HG03521 (cell line): ENCODE measurements around the gene ISL1.

Experiments
- ATAC-seq: cut with Tn5 transposase; IDR thresholded peaks from one replicate; pipeline ENCODE4 v1.9.1; 2021; ENCODE audit warnings: mild to moderate bottlenecking, moderate library complexity; ENCODE audit not compliant: unreplicated experiment

The ISL1 gene

DNA sequence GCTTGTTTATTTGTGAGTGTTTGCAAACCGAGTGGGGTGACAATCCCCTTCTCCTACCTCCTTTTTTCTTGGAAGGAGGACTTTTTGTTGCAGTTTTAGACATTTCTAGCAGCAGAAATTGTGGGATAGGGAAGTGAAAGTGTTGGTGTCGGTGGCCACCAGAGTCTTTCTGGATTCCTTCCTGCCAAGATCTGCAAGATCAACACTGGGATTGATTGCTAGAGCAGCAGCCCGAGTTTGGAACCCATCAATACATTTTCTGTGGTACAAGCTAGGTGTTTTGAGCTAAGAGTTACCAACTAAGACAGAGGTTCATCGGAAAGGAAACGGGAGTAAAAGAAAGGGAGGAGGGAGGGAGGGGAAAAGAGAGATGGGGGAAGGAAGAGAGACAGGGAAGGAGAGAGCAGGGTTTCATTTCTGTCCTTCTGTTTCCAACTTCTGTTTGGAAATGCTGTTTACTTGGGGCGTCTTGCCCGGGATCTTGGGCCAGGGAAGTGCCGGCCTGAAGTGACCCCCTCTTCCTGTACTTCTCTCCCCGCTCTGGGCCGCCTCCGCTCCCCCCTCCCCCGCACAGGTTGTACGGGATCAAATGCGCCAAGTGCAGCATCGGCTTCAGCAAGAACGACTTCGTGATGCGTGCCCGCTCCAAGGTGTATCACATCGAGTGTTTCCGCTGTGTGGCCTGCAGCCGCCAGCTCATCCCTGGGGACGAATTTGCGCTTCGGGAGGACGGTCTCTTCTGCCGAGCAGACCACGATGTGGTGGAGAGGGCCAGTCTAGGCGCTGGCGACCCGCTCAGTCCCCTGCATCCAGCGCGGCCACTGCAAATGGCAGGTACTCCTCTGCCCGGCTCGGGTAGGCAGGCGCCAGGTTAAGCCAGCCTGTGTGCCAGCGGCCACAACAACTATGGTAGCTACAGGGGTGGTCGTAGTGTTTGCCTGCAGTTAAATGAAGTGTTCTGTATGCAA, 4.0 kb downstream of the ISL1 start:
- ATAC-seq: no peak

DNA sequence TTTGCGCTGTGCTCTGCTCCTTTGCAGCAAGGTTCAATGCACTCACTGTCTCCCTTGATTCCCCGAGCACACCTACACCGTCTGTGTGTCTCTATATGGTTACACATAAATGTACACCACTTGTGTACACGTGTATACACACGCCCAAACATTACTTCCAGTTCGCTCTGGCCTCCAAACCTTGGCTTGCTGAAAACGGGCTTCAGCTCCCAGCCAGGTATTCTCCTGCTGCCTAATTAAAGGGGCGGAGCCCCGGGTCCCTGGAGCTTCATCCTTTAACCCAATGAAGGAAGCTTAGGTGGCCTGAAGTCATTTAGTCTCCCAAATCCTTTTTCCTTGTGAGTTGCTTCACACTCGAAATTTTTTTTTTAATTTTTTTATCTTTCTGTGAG, 4.6 kb downstream of the ISL1 start:
- ATAC-seq: no peak

DNA sequence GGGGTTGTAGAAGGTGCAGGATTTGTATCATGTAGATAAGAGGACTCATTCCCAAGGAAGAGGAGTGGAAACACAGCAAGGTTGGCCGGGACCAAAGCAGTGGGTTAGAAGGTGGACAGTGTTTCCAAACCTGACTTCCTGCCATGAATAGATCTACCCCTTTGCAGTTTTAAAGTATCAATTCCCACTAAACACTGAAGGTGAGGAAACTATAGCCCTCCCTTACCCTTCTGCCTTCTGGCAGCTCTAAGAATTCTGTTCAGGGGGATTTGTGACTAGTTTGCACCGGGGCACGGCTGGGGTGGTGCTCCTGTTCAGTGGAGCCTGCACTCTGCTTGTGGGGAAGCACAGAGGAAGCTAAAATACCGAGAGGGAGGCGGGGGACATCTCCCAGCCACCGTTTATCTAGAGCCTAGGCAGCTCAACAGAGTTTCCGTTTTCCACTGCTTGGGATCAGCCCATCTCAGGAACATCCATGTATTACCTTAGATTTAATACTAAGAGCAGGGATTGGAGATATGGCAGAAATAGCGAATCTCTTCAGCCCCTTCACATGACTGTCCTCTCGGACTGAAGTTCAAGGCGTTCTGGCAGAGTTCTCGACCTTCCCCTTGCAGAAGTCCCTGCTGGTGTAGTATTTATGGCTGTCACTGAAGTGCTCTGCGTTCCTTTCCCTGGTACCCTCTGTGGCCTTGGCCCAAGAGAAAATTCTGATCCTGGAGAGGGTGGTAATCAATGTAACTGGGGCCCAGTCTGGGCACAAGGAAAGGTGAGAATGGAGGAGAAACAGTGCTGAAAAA, 5.4 kb downstream of the ISL1 start:
- ATAC-seq: no peak

DNA sequence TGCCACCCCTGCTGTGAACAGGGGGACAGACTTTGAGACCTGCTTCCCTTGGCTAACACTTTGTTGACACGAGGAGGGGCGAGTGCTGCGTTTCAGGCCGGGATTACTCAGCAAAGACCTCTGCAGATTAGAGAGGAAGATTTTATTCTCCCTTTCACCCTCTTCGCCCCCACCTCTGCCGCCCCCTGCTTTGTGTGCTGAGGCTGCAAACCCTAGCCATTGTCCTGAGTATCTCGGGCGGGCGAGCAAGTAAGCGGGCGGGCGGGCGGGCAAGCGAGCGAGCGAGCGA, 6.0 kb downstream of the ISL1 start:
- no peak for ATAC-seq

DNA sequence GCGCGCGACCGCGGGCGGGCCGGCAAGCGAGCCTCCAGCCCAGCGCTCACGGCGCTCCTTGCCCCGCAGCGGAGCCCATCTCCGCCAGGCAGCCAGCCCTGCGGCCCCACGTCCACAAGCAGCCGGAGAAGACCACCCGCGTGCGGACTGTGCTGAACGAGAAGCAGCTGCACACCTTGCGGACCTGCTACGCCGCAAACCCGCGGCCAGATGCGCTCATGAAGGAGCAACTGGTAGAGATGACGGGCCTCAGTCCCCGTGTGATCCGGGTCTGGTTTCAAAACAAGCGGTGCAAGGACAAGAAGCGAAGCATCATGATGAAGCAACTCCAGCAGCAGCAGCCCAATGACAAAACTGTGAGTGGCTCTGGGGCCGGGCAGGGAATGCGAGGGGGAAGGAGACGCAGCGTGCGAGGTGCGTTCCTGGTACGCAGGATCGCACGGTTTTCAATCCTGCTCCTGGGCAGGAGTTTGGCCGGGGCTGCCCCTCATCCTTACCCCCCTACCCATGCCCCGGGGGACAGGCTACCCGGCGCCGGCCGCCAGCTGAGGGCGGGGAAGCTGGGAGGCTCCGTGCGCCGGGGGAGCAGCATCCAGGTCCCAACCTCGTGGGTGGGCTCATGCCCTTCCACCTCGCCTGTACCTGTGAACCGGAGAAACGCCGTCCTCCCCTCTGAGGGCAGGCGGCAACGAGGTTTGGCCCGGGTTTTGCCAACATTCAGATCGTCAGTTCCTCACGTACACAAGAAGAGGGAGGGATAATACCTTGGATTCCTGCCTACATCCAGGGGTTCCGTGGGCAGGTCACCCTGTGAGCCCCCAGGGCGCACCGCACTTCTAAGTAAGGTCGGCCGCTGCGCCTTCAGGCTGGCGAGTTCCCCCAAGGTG, 6.6 kb downstream of the ISL1 start:
- no peak for ATAC-seq

DNA sequence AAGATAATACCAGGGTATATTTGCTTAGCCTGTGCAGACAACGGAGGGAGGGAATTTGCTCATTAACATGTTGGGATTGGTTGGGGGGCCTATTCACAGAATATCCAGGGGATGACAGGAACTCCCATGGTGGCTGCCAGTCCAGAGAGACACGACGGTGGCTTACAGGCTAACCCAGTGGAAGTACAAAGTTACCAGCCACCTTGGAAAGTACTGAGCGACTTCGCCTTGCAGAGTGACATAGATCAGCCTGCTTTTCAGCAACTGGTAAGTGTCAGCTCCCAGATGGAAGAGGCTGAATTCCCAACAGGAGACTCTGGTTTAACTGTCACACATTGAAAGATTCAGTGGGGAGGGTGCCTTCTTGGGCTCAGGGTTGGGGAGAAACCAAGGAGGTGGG, 7.9 kb downstream of the ISL1 start:
- no peak for ATAC-seq

DNA sequence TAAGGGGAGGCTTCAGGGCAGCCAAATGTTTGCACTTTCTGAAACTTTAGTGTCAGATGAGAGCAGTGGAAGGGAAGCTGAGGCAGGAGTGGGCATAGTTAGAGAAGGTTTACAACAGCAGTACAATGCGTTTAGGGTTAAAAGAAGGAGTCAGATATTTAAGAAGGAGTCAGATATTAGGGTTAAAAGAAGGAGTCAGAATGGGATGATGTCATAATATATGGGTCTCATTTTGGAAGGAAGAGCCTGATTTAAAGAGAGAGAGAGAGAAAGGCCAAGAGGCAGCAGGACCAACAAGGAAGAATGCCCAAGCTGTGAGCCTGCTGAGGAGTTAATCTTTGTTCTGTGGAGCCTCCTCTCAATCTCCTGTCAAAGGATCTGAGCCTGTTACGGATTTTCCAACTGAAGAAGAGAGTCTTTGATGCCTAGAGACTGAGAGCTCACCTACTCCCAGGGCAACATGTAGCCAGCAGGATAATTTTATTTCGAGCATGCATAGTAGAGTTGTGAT, 9.5 kb downstream of the ISL1 start:
- no peak for ATAC-seq

DNA sequence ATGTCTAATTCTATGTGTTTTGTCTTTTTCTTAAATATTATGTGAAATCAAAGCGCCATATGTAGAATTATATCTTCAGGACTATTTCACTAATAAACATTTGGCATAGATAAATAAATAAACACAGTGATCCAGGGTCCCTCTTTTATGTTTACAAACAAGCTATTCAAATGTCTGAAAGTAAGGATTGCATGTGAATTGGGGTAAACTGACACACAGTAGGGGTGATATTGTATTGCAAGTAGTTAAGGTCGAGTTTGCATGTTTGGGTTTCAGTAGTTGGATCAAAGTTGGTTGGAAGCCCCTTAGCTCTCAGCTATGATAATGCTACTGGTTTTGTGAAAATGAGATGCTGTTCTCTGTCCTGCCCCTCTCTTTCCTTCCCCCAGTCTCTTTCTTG, 11.4 kb downstream of the ISL1 start:
- no peak for ATAC-seq

DNA sequence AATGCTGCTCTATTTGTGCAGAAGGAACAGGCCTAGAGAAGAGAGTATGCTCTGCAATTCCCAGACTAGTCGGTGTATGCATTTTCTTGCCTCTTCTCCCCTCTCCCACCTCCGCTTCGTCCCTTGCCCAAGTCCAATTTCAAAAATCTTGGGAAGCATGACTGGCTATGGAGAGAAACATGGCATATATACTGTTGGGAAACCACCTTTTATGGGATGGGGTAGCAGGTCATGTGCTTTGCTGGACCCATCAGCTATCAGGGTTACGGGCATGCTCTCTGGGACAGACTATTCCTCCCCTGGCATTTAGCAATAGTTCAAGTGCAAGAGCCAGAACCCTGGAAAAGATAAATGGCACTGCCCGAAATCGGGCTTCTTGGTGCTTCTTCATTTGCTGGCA, 12.0 kb downstream of the ISL1 start:
- ATAC-seq: no peak

DNA sequence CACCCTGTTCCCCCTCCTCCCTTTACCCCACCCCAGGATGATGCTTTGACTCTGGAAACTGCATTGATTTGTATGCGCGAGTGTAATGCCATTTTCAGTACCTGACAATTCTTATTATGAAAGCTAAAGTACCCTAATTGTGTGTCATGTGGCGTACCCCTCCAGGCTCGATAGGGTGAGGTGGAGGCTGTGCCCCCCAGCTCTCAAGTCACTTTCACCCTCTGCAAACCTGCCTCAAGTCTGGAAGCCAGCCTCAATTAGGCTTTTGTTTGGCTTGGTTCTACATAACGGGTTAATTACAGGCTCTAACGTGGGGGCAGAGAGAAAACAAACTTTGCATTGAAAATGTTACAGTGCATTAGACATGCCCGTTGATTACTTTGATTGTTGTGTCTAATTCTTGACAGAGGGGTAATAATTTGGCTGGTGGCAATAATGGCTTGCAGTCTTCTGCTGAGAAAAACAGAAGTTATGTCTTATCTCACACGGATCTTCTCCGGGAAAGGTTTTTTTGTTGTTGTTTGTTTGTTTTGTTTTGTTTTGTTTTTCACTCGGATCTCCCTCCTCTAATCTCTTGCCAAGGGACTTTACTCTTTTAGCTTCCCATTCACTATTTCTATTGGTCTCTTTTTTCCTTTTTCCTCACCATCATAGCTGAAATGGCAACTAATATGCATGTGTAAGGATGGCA, 12.6 kb downstream of the ISL1 start:
- no peak for ATAC-seq

DNA sequence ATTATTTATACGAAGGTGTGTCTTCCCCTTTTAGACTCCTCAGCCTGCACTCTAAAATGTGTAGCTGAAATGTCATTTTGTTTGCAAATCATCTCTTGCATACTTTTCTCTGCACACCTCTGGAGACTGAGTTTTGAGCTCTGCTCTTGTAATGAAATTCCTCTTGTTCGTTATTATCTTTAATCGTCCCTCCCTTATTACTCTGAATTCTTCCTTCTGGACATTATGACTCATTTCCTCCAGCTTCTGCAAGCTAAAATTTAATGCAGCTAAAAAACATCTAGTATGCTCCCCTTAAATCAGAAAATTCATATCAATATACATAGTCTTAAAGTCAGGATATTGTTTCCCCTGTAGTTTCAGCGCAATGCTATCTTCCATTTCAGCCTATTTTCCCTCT, 13.5 kb downstream of the ISL1 start:
- no peak for ATAC-seq

DNA sequence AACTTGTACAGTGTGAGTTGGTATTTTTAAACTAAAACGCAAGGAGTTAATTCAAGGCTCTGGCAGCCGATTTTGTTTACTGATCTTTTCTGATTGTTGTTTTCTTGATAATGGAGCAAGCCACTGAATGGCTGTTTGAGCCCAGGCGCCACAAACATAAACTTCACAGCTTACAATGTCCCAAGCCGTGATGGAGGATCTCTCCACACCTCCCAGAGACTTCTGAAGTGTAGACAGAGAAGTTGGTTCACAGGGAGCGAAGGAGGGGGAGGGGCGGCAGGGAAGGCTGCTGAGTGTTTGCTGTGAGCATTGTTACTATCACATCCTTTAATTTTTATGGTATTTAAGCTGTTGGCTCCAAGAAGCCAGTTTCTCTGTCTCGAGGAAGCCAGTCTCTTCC, 14.7 kb downstream of the ISL1 start:
- no peak for ATAC-seq

DNA sequence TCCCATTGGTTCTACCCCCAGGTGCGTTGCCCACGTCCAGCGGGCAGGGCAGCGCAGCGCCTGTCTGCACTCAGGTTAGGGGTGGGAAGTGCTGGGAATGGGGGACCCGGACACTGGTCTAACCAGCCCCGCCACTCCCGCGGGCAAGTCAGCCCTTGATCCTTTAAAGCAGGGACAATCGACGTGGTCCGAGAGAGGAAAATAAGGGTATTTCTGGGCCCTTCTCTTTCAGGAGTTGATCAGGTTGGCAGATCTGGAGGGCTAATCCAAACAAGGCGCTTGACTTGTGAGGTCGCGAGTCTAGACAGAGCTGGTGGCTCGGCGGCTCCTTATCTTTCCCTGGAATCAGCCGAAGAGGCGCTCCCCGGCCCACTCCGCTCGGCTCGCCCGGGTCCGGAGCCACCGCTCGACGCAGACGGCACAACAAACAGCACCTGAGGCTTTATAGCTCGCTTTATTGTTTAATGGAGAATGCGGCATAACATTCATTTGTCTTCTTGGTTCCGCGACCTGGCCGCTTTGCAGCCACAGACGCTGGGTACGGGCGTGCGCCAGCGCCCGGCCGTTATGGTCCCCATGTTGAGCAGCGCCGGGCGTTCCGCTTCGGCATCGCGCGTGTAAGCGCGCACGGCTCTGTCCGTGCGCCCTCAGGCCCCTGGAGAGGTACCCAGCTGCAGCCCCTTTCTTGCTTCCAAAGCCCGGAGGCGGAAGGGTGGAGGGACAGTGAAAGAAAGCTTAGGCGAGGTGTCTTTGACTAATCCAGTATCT, 15.8 kb downstream of the ISL1 start:
- ATAC-seq: no peak

DNA sequence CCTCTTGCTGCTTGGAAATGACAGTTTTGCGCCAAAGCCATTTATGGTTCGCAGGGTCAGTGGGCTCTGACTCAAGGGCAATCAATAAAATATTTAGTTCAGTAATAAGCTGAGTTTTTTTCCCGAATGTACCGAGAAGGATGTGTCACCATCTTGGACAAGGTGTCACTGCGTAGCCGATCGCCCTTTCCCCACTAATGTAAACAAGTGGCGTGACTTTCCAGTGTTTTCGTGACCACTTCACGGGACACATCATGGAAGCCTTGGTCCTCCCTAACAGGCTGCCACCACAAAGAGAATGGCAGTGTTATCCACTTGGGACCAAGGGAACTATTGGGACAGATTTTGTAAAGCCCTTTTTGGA, 16.4 kb downstream of the ISL1 start:
- ATAC-seq: no peak

DNA sequence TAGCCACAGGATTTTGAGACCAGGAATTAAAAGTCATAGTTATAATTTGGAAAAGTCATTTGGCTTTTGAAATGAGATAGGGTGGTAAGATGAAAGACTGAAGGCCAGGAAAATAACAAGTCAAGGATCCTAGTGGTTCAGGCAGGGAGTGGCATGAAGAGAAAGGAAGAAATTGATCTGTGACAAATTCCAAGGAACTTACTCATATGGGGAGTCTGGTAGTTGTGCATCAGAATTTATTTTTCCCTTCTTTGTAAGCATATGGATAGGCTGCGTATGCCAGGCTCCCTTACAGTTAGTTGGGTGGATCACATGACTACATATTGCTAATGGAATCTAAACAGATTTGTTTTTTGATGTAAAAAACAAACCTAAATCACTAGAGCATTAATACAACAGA, 21.0 kb downstream of the ISL1 start:
- no peak for ATAC-seq

DNA sequence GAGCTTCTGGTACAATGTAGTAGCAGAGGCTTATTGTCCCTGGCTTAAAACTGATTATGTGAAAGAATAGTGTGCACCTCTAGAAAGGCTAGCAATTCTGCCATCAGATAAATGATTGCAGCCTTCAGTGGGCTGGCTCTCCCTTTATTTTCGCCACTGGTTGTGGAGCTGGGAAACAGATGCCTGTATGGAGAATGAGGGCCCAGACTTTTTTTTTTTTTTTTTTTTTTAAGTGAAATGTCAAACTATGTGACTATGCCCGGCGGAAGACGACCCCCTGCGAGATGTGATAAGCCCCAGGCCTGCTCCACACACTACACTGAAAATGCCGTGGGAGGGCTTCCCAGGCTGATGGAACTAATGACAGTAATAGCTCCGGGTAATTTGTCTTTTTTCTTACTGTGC, 28.7 kb downstream of the ISL1 start:
- no peak for ATAC-seq

DNA sequence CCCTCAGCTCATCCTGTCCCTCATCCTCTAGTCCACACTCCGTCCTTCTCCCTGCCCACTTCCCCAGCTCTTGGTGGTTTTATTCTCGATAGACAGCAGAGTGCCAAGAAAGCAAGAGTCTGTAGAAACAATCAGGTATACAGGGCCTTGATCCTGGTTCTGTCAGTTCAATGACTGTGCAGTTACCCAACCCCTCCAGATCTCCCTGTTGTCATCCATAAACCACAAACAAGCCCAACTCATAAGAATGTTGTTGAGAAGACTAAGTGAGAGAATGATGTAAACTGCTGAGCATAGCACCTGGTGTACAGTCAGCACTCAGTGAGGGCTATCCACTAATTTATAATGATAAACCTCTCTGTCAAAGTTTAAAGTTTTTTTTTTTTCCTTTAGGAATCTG, 31.3 kb downstream of the ISL1 start:
- no peak for ATAC-seq

DNA sequence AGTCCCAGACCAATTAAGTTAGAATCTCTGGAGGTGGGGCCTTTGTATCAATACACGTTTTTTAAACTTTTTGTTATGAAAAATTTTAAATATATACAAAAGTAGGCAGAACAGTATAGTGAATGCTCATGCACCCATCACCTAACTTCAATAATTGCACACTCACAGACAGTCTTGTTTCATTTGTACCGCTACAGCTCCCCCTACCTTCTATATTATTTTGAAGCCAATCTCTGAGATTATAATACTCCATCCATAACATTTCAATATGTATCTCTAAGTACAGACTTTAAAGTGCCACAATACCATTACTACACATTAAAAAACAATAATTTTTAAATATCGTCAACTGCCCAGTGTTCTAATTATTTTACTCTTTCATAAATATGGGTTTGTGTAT, 32.9 kb downstream of the ISL1 start:
- no peak for ATAC-seq

DNA sequence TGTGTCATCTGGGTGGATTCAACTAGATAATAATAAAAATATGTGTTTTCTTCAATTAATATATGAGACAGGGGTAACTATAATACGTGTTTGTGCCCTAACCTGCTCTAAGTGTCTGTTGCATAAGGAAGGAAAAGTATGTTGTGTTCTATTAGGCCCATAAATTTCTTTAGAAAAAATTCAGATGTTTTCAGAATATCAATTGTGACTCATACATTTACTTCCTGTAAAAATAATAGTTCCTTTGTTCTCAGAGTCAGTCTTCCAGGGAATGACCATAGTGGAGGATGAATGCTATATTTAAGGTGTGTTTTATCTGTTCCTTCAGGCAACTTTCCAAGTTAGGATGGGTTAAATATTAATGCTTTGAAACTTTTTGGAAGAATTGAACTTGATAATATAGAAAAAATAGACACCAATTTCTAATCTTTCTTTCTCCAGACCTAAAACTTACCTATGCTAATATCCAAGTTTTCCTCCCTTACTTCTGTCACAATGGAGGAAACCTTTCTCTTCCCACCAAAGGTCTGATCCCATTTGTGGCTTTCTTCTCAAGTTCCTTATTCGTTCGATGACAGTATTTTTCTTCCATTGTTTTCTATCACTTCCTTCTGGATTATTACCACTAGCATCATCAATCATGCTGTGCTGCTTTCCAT, 49.9 kb downstream of the ISL1 start:
- no peak for ATAC-seq
